ENCODE data around the gene MAPK12.

Gene MAPK12

DNA sequence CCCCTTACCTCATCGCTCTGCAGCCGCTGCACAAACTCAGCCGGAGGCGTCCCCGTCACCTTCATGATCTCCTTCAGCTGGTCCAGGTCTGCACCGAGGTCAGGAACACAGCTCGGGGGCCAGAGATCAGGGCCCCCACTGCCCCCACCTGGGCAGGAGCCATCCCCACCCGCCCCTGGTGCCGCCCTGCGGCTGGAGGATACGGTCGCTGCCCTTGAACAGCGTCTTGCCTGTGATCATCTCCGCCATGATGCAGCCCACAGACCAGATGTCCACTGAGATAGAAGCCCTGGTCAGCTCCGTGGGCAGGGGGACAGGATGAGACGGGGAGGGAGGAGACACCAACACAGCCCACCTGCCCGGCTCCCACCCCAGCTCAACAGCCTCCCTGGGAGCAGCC lies 5.9 kb downstream of the MAPK12 start:
- TF ChIP-seq, protein P1, sequence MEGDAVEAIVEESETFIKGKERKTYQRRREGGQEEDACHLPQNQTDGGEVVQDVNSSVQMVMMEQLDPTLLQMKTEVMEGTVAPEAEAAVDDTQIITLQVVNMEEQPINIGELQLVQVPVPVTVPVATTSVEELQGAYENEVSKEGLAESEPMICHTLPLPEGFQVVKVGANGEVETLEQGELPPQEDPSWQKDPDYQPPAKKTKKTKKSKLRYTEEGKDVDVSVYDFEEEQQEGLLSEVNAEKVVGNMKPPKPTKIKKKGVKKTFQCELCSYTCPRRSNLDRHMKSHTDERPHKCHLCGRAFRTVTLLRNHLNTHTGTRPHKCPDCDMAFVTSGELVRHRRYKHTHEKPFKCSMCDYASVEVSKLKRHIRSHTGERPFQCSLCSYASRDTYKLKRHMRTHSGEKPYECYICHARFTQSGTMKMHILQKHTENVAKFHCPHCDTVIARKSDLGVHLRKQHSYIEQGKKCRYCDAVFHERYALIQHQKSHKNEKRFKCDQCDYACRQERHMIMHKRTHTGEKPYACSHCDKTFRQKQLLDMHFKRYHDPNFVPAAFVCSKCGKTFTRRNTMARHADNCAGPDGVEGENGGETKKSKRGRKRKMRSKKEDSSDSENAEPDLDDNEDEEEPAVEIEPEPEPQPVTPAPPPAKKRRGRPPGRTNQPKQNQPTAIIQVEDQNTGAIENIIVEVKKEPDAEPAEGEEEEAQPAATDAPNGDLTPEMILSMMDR (IDR thresholded peaks at IDR 0.05; ENCODE audit: low read length, missing control alignments), result no peak
- DNase-seq (ENCODE audit: low read depth), result no peak
- H3K4me3 ChIP-seq (replicated peaks; ENCODE audit: low read depth, low read length), result no peak overlapping the region

DNA sequence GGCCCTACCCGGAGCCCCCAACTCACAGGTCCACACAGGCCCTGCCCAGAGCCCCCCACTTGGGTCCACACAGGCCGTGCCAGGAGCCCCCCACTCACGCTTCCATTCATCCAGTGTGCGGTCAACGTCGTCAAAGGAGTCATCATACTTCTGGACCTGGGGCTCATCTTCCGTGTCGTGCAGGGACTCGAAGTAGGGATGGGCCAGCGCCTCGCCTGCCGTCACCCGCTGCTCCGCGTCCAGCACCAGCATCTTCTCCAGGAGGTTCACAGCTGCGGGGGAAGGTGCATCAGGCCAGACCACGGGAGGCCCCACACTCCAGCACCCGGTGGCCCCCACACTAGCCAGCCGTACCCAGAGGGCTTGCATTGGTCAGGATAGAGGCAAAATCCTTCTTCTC lies 6.4 kb downstream of the MAPK12 start:
- TF ChIP-seq, protein P1 (IDR thresholded peaks at IDR 0.05; ENCODE audit: low read length, missing control alignments), result no peak
- no peak overlapping the region for H3K4me3 ChIP-seq (replicated peaks; ENCODE audit: low read depth, low read length)
- DNase-seq (ENCODE audit: low read depth), result no peak

DNA sequence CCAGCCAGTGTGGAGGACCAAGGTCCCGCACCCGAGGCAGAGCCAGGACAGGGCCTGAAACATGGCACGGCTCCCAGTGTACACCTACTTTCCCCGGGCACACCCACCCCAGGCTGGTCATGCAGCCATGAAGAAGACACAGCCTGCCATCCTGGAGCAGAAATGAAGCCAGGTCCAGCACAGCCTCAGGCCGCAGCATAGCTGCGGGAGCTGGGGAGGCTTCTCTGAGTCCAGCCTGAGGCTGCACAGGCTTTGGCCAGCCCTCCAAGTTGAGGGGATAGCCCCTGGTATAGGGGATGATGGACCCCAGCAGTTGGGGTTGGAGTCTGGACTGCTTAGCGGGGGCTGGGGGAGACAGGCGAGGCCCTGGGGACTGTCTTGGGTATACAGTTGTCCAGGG lies 7.5 kb downstream of the MAPK12 start:
- no peak for DNase-seq (ENCODE audit: low read depth)
- no peak overlapping the region for H3K4me3 ChIP-seq (replicated peaks; ENCODE audit: low read depth, low read length)
- TF ChIP-seq, protein P1 (IDR thresholded peaks at IDR 0.05; ENCODE audit: low read length, missing control alignments), result no peak

DNA sequence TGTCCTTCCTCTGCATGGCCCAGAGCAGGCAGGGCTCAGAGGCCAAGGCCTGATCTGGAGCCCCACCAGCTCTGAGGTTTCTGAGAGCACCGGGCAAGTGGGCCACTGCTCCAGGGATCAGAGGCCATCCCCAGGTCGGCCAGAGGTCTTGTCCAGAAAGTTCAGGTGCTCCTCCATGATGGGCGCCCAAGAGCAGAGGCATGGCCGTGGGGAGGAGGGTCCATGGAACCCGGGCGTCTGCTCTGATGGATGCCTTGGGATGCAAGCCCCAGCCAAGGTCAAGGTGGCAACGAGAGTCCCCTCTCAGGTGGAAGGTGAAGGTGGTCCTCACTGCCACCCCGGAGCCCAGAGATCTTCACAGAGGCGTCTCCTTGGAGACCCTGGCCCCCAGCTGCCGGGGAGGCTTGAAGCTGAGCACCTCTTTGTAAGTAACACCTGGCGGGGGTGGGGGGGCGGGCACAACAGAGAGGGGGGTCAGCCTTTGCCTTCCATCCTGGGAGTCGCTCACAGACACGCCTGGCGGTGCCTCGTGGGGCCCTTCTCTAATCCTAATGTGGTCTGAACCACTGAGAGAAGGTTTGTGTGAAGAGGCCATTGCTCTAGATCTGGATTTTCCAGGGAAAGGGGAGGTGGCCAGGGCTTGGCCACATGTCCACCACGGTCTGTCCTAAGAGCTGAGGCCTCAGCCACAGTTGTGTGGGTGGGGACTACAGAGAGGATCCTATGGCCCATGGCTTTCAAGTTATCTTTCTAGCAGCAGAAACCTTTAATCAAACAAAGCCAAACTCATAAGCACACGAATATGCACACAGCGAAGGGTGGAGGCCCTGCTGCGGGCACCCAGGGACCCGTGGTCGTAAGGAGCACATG lies 8.2 kb downstream of the MAPK12 start:
- no peak overlapping the region for H3K4me3 ChIP-seq (replicated peaks; ENCODE audit: low read depth, low read length)
- no peak for DNase-seq (ENCODE audit: low read depth)
- TF ChIP-seq, protein P1 (IDR thresholded peaks at IDR 0.05; ENCODE audit: low read length, missing control alignments), result no peak

DNA sequence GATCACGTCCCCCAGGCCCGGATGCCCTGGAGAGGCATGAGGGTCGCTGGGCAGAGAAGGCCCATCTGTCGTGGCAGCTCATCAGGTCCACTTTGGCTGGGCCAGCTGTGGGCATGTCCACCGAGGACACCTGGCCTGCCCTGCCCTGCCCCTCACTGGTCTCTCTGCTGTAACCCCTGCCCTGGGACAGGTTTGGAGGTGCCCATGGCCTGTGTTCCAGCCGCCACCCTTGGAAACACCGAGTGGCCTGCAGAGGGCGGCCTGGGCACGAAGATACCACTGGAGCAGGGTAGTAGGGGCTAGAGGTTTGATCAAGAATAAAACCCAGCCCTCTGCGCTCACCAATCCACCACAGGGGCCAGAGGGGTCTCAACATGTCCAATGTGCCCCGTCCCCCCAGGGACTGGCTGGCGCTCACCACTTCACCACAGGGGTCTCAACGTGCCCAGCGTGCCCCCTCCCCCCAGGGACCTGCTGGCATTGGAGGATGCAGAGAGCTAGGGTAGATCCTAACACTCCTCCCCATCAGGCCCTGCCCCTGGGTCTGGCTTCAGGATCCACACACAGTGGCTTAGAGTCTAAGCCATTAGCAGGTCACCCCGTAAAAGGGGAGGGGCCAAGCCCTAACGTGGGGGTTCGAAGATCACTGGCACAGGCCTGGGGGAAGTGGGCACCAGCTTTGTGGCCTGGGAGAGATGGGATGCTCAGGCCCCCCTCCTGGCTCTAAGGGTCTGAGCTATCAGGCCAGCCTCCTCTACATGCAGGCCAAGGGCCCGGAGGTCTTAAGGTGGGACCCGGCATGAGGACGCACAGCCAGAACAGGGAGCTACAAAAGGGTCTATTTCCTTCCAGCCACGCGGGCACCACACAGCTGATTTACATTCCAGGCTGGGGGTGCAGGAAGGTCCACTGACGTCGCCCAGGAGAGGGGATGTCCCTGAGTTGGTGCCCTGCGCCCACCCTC lies 9.1 kb downstream of the MAPK12 start:
- DNase-seq (ENCODE audit: low read depth), result peak; percentile 66
- TF ChIP-seq, protein P1 (IDR thresholded peaks at IDR 0.05; ENCODE audit: low read length, missing control alignments), result peak; percentile 70
- no peak overlapping the region for H3K4me3 ChIP-seq (replicated peaks; ENCODE audit: low read depth, low read length)

DNA sequence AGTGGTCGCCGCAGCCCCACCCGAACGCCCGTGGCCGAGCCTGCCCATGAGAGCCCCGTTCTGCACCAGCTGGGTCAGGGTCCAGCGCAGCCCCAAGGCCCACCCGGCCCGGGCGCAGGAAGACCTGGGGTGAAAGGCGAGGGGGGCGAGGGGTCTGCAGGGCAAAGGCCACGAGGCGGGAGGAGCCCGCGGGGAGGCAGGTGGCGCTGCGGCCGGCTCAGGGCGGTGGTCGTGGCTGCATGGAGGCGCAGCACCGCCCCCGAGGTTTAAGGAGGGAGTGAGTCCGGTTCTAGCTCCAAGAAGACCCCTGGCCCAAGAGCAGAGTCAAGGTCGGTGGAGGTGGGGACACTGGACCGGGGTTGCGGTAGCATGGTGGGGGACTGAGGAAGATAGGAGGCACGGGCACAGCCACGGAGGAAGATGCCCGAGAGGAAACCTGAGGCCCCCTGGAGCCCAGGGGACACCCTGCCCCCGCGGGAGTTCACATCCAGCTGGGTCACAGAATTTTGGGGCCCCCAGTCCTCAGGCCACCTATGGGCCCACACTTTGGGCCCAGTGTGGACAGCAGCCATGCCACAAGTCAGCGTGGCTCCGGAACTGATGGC lies 9.9 kb downstream of the MAPK12 start:
- TF ChIP-seq, protein P1 (IDR thresholded peaks at IDR 0.05; ENCODE audit: low read length, missing control alignments), result no peak
- peak overlapping the region; percentile 27 for H3K4me3 ChIP-seq (replicated peaks; ENCODE audit: low read depth, low read length)
- no peak for DNase-seq (ENCODE audit: low read depth)
